PC-9 (cell line): Measurements from ENCODE around the gene ZNF30.

ENCODE experiments used
- EZH2 ChIP-seq: fragments of 200-600 bp; sonication (generic); IDR thresholded peaks from 2 replicates; pipeline ENCODE4 v1.8.0; 2017; ENCODE audit warnings: antibody characterized with exemption, low read depth
- TF ChIP-seq, protein P1 (sequence below): fragments of 200-600 bp; sonication (generic); conservative IDR thresholded peaks from 2 replicates; pipeline ENCODE4 v1.6.1; 2017; ENCODE audit warnings: mixed run types, antibody characterized with exemption, mild to moderate bottlenecking, moderate library complexity

DNA sequence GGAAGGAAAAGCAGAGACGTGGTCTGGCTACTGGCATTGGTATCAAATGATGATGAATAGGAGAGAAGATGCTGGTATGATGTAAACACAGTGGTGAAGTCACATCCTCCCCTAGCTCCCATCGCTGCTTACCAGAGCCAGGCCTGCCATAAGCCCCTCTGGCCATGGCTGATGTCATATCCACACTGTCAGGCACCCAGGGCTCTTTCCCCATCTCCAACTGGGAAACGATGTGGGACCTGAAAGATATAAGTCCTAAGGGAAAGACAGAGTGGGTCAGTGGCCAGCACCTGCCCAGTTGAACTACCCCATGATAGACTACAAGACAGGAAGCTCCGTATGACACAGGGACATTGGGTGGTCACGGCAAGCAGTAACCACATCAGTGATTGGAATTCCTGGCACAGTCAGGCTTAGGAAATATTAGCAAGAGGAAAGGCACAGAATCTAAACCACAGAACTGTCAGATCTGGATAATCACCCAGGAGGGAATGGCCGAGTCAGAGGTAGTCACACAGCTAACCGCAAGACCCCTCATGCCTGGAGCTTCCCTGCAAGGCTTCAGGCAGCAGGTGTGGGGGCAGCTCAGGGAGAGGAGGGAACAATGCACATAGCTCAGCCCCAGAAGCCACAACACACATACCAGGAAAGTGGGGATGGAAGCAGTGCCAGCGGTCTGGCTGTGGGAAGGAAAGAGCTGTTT is 33.6 kb downstream of the ZNF30 start:
- TF ChIP-seq, protein P1, sequence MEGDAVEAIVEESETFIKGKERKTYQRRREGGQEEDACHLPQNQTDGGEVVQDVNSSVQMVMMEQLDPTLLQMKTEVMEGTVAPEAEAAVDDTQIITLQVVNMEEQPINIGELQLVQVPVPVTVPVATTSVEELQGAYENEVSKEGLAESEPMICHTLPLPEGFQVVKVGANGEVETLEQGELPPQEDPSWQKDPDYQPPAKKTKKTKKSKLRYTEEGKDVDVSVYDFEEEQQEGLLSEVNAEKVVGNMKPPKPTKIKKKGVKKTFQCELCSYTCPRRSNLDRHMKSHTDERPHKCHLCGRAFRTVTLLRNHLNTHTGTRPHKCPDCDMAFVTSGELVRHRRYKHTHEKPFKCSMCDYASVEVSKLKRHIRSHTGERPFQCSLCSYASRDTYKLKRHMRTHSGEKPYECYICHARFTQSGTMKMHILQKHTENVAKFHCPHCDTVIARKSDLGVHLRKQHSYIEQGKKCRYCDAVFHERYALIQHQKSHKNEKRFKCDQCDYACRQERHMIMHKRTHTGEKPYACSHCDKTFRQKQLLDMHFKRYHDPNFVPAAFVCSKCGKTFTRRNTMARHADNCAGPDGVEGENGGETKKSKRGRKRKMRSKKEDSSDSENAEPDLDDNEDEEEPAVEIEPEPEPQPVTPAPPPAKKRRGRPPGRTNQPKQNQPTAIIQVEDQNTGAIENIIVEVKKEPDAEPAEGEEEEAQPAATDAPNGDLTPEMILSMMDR: no peak
- no peak for TF ChIP-seq EZH2
